HepG2 (cell line): ENCODE results near the gene HIPK4. TPM values are rescaled to one million over a fixed set of nuclear protein-coding genes. Genes with fewer than 3 reads are reported as not detected.

Source experiments
- ATAC-seq: fragments of 200-7000 bp; cut with Tn5 transposase; 3 replicates; pipeline ENCODE4 v1.9.1; 2020; ENCODE audit warnings: mild to moderate bottlenecking, moderate library complexity
- BruUV-seq: library from RNA; stranded (reverse); fragments of 400-500 nt; replicated peaks from 2 replicates; lab custom pipeline; 2021; lab: Mats Ljungman, UMichigan
- CTCF ChIA-PET: fragments of 300-600 bp; formaldehyde crosslinking; extraction: SDS; loops from one replicate; lab custom pipeline; 2021; ENCODE audit warnings: low total read pairs, inconsistent platforms, low intra/inter-chr PET ratio; lab: Yijun Ruan, JAX
- POLR2A ChIA-PET: fragments of 350-600 bp; sonication (Branson Sonifier 250); formaldehyde crosslinking; loops from one replicate; lab custom pipeline; 2020; ENCODE audit warnings: antibody characterized with exemption, inconsistent platforms; lab: Yijun Ruan, JAX
- DNase-seq: peaks from one replicate; pipeline ENCODE4 v3.0.0-alpha.2; 2015; ENCODE audit warnings: low spot score
- FAIRE-seq: peaks from 3 replicates; lab custom pipeline; 2011; peaks lifted over from hg19 to GRCh38; lab: Jason Lieb, UNC
- H2AFZ ChIP-seq: one replicate; pipeline ENCODE4 v1.6.1; 2011; ENCODE audit warnings: low read length, inconsistent platforms
- H3K27ac ChIP-seq: fragments of 300-600 bp; 3 replicates; pipeline ENCODE4 v1.8.0; 2011; ENCODE audit warnings: mixed run types, mild to moderate bottlenecking, mixed read lengths, low read length, inconsistent platforms; ENCODE audit not compliant: insufficient read depth; ENCODE audit errors: extremely low read length
- H3K27me3 ChIP-seq, 2 experiments: fragments of 200-600 bp in 1 of 2; 2 replicates in 1 of 2; 3 replicates in 1 of 2; pipeline versions ENCODE4 v1.6.0 to v1.8.0; 2011; ENCODE audit warnings: low read length in 2 of 2, mild to moderate bottlenecking in 2 of 2, moderate library complexity in 2 of 2, inconsistent platforms in 1 of 2; ENCODE audit not compliant: insufficient read depth in 2 of 2, control insufficient read depth in 1 of 2
- H3K36me3 ChIP-seq, 2 experiments: fragments of 200-600 bp in 1 of 2; replicated peaks in 1 of 2; 2 replicates in 1 of 2; 3 replicates in 1 of 2; pipeline versions ENCODE4 v1.5.1 to v1.8.0; 2011; ENCODE audit warnings: low read length in 2 of 2, inconsistent platforms in 1 of 2; ENCODE audit not compliant: insufficient read depth in 2 of 2, control insufficient read depth in 1 of 2
- H3K4me1 ChIP-seq: 2 replicates; pipeline ENCODE4 v1.5.1; 2012; ENCODE audit warnings: low read length, inconsistent platforms; ENCODE audit not compliant: insufficient read depth
- H3K4me2 ChIP-seq: 2 replicates; pipeline ENCODE4 v1.6.0; 2011; ENCODE audit warnings: low read depth, low read length, inconsistent platforms
- H3K4me3 ChIP-seq, 3 experiments: fragments of 200-600 bp in 1 of 3; sonication (generic), shearing (Covaris generic) in 1 of 3; replicated peaks in 1 of 3; 2 replicates each; pipeline ENCODE4 v1.5.1; 2011 to 2016; ENCODE audit warnings: low read length in 3 of 3, inconsistent platforms in 2 of 3, low read depth in 2 of 3, mild to moderate bottlenecking in 2 of 3, control low read depth in 1 of 3, mixed read lengths in 1 of 3; ENCODE audit not compliant: insufficient read depth in 1 of 3
- H3K79me2 ChIP-seq: one replicate; pipeline ENCODE4 v1.6.1; 2011; ENCODE audit warnings: low read length, inconsistent platforms; ENCODE audit not compliant: insufficient read depth
- H3K9ac ChIP-seq: 2 replicates; pipeline ENCODE4 v1.6.0; 2011; ENCODE audit warnings: mild to moderate bottlenecking, low read depth, low read length, inconsistent platforms; ENCODE audit not compliant: insufficient read depth
- H3K9me3 ChIP-seq: 2 replicates; pipeline ENCODE4 v1.5.1; 2012; ENCODE audit warnings: mild to moderate bottlenecking, low read length
- H4K20me1 ChIP-seq: 2 replicates; pipeline ENCODE4 v1.6.0; 2011; ENCODE audit warnings: inconsistent platforms, mild to moderate bottlenecking, low read length, moderate library complexity; ENCODE audit not compliant: insufficient read depth
- ADNP ChIP-seq: sonication (generic); formaldehyde crosslinking; IDR thresholded peaks from 2 replicates; pipeline ENCODE4 v1.4.0; 2020; ENCODE audit warnings: missing genetic modification reagents
- ARID4A ChIP-seq: sonication (generic); formaldehyde crosslinking; IDR thresholded peaks from 2 replicates; pipeline ENCODE4 v1.5.0; 2020; ENCODE audit warnings: mild to moderate bottlenecking, missing genetic modification reagents, borderline replicate concordance
- BCL6 ChIP-seq: IDR thresholded peaks from 2 replicates; pipeline ENCODE4 v1.6.1; 2016; ENCODE audit warnings: missing genetic modification reagents, missing compliant biosample characterization
- ETV6 ChIP-seq: sonication (generic); formaldehyde crosslinking; conservative IDR thresholded peaks from 2 replicates; pipeline ENCODE4 v1.4.0; 2020; ENCODE audit warnings: missing genetic modification reagents
- HMGXB4 ChIP-seq, 2 experiments: sonication (generic) in 1 of 2; formaldehyde crosslinking in 1 of 2; IDR thresholded peaks; 2 replicates each; pipeline versions ENCODE4 v1.4.0 to v1.6.1; 2018 to 2020; ENCODE audit warnings: missing genetic modification reagents in 2 of 2, borderline replicate concordance in 1 of 2, low read depth in 1 of 2, mild to moderate bottlenecking in 1 of 2, missing biosample characterization in 1 of 2
- POLR2AphosphoS5 ChIP-seq: IDR thresholded peaks from 2 replicates; pipeline ENCODE4 v1.6.1; 2012; ENCODE audit warnings: low read depth, low read length
- ZBTB8A ChIP-seq: sonication (generic); formaldehyde crosslinking; IDR thresholded peaks from 2 replicates; pipeline ENCODE4 v1.4.0; 2020; ENCODE audit warnings: mild to moderate bottlenecking, low read depth, missing genetic modification reagents, borderline replicate concordance
- ZFP1 ChIP-seq: IDR thresholded peaks from 2 replicates; pipeline ENCODE4 v1.6.1; 2016
- ZNF550 ChIP-seq: sonication (generic); formaldehyde crosslinking; IDR thresholded peaks from 2 replicates; pipeline ENCODE4 v1.4.0; 2020; ENCODE audit warnings: mild to moderate bottlenecking, missing genetic modification reagents, borderline replicate concordance
- ZNF713 ChIP-seq: sonication (generic); formaldehyde crosslinking; IDR thresholded peaks from 2 replicates; pipeline ENCODE4 v1.4.0; 2020; ENCODE audit warnings: mild to moderate bottlenecking, missing genetic modification reagents
- ZNF775 ChIP-seq: sonication (generic); formaldehyde crosslinking; IDR thresholded peaks from 2 replicates; pipeline ENCODE4 v1.4.0; 2020; ENCODE audit warnings: missing genetic modification reagents, mild to moderate bottlenecking, moderate library complexity, borderline replicate concordance
- ZNF788 ChIP-seq: sonication (generic); formaldehyde crosslinking; IDR thresholded peaks from 2 replicates; pipeline ENCODE4 v1.5.0; 2020; ENCODE audit warnings: mild to moderate bottlenecking, missing genetic modification reagents, borderline replicate concordance
- WGBS: methylation state at CpG from one replicate; pipeline ENCODE4 v1.1.6; 2017; ENCODE audit warnings: low lambda C conversion rate; 5-methylcytosine and 5-hydroxymethylcytosine counted together
- in situ Hi-C: cut with HindIII; loops from 2 replicates; pipeline ENCODE4 v1.10.0; 2017; ENCODE audit warnings: low pct_unique_long_range_greater_than_20kb; ENCODE audit not compliant: extremely low pct_ligation_motif_present
- intact Hi-C: fragments of 100-400 bp; cut with micrococcal nuclease; formaldehyde crosslinking; loops from one replicate; pipeline ENCODE4 v1.10.0; 2022; ENCODE audit not compliant: unreplicated experiment
- polyA plus RNA-seq, 8 experiments: library from polyadenylated mRNA; depleted of rRNA in 3 of 8; stranded (reverse) in 7 of 8; unstranded in 1 of 8; fragments of >200 nt; fragmentation: Illumina TruSeq in 4 of 8; extraction: Trizol in 4 of 8; gene quantifications; 2 replicates each; pipeline versions ENCODE4 v1.2.1 to v1.2.3, GENCODE V29; 2011 to 2016; ENCODE audit warnings: low read depth in 4 of 8, missing spikeins in 1 of 8, mixed read lengths in 1 of 8; ENCODE audit not compliant: insufficient read depth in 1 of 8
- total RNA-seq, 5 experiments: library from RNA; depleted of rRNA; stranded (reverse); fragments of >200 nt; fragmentation: Illumina TruSeq; extraction: Trizol; gene quantifications; 2 replicates each; pipeline ENCODE4 v1.2.3, GENCODE V29; 2016; ENCODE audit warnings: low read depth in 1 of 5

The HIPK4 gene
- total and polyA plus RNA-seq, 2 of the 13 experiments (the other 11 are each of a cell fraction or from before 2014, with no cell fraction given): 0.03 TPM; not detected in 1

GRCh38 chr19:40419066-40419612 is 29.2 kb upstream of the HIPK4 start:
- ATAC-seq: no peak
- H3K27me3 ChIP-seq: no peaks in the 10 kb centered on the region
- FAIRE-seq: no peak
- in situ Hi-C loops: no loop called here
- intact Hi-C loops: no loop called here
- H3K9me3 ChIP-seq: no peaks in the 10 kb centered on the region
- peaks cover 0 to 2% of the 10 kb centered on the region in 2 experiments; a peak in 1 of 5 replicates for H3K36me3 ChIP-seq
- no peak overlapping the region for H3K27ac ChIP-seq
- TF ChIP-seq ADNP: no peak
- no peak for TF ChIP-seq ZFP1 (CRISPR knock-in tag)
- no peak for TF ChIP-seq BCL6
- no peak for TF ChIP-seq ZNF713 (CRISPR knock-in tag)
- no peak for TF ChIP-seq HMGXB4 (CRISPR knock-in tag; IDR thresholded peaks at IDR 0.05; ENCODE audit: borderline replicate concordance in 1 of 2, low read depth in 1 of 2)
- no peak for TF ChIP-seq ARID4A (CRISPR knock-in tag)
- TF ChIP-seq ZNF550: no peak
- TF ChIP-seq ZBTB8A (CRISPR knock-in tag): no peak
- TF ChIP-seq ETV6: no peak
- TF ChIP-seq ZNF775: no peak
- no peak for TF ChIP-seq ZNF788
- TF ChIP-seq POLR2AphosphoS5: no peak
- no peaks in the 10 kb centered on the region for H4K20me1 ChIP-seq
- BruUV-seq: no TSS peak
- peaks cover 57% of the 10 kb centered on the region for H3K4me1 ChIP-seq
- no peak overlapping the region for H3K9ac ChIP-seq
- H3K4me3 ChIP-seq: no peak overlapping the region
- H3K79me2 ChIP-seq: peaks cover 1% of the 10 kb centered on the region
- ChIA-PET POLR2A (interaction anchor here (1.3 to 2.6 kb wide), 2 partner anchors 14 to 24 kb away, joined by 3 to 12 read pairs; no protein-coding TSS in a partner anchor), CTCF (no interaction called here)
- no peak overlapping the region for H2AFZ ChIP-seq
- whole genome bisulfite sequencing: 14% methylated on average over 3 of the region's 5 CpGs
- H3K4me2 ChIP-seq: no peak overlapping the region
- no peak for DNase-seq
